Neural cell (in vitro differentiated cells): ENCODE data around the gene MIA2. TPM values are rescaled to one million over a fixed set of nuclear protein-coding genes. Genes with fewer than 3 reads are reported as not detected.

Experiments used
- H2AFZ ChIP-seq: fragments of 200-600, 300-800 bp; sonication (generic), shearing (Covaris generic); 2 replicates; pipeline ENCODE4 v1.6.0; 2014; ENCODE audit warnings: low read depth, mild to moderate bottlenecking, antibody characterized with exemption, low read length, moderate library complexity
- H3F3A ChIP-seq: fragments of 200-600 bp; shearing (Covaris generic); 2 replicates; pipeline ENCODE4 v1.6.1; 2016; ENCODE audit warnings: mild to moderate bottlenecking, moderate library complexity, mixed read lengths, antibody characterized with exemption, low read length; ENCODE audit not compliant: insufficient read depth, poor library complexity, severe bottlenecking
- H3K27ac ChIP-seq: fragments of 200-600, 300-800 bp; sonication (generic), shearing (Covaris generic); 2 replicates; pipeline ENCODE4 v1.5.1; 2014; ENCODE audit warnings: mild to moderate bottlenecking, low read length, moderate library complexity
- H3K27me3 ChIP-seq: fragments of 300-800, 200-600 bp; sonication (generic), shearing (Covaris generic); 2 replicates; pipeline ENCODE4 v1.6.0; 2014; ENCODE audit warnings: mild to moderate bottlenecking, low read depth, low read length, moderate library complexity; ENCODE audit not compliant: insufficient read depth
- H3K36me3 ChIP-seq: fragments of 300-800, 200-600 bp; sonication (generic), shearing (Covaris generic); 2 replicates; pipeline ENCODE4 v1.5.1; 2014; ENCODE audit warnings: mild to moderate bottlenecking, antibody characterized with exemption, low read length, moderate library complexity; ENCODE audit not compliant: insufficient read depth
- H3K4me2 ChIP-seq: fragments of 300-800, 200-600 bp; sonication (generic), shearing (Covaris generic); 2 replicates; pipeline ENCODE4 v1.6.0; 2014; ENCODE audit warnings: mild to moderate bottlenecking, low read length
- H3K4me3 ChIP-seq: fragments of 300-800, 200-600 bp; sonication (generic), shearing (Covaris generic); 2 replicates; pipeline ENCODE4 v1.5.1; 2014; ENCODE audit warnings: mild to moderate bottlenecking, low read length, moderate library complexity
- H3K79me2 ChIP-seq: fragments of 200-600 bp; shearing (Covaris generic); replicated peaks from 2 replicates; pipeline ENCODE4 v1.6.0; 2014; ENCODE audit warnings: mild to moderate bottlenecking, low read length, moderate library complexity; ENCODE audit not compliant: insufficient read depth
- H3K9ac ChIP-seq: fragments of 300-800, 200-600 bp; sonication (generic), shearing (Covaris generic); 2 replicates; pipeline ENCODE4 v1.6.1; 2016; ENCODE audit warnings: mild to moderate bottlenecking, low read length, mixed read lengths
- H3K9me2 ChIP-seq: fragments of 200-600 bp; shearing (Covaris generic); 2 replicates; pipeline ENCODE4 v1.6.1; 2016; ENCODE audit warnings: mild to moderate bottlenecking, low read length, mixed read lengths; ENCODE audit not compliant: insufficient read depth
- H3K9me3 ChIP-seq: fragments of 200-600, 300-800 bp; sonication (generic), shearing (Covaris generic); 2 replicates; pipeline ENCODE4 v1.6.1; 2016; ENCODE audit warnings: mild to moderate bottlenecking, mixed run types, low read length, moderate library complexity, mixed read lengths
- H4K20me1 ChIP-seq: fragments of 200-600 bp; shearing (Covaris generic); 2 replicates; pipeline ENCODE4 v1.6.1; 2016; ENCODE audit warnings: mild to moderate bottlenecking, mixed run types; ENCODE audit not compliant: insufficient read depth
- CTCF ChIP-seq: fragments of 450-650 bp; IDR thresholded peaks from 2 replicates; pipeline ENCODE4 v1.5.1; 2014; ENCODE audit warnings: antibody characterized with exemption, mild to moderate bottlenecking, moderate library complexity; ENCODE audit not compliant: poor library complexity, severe bottlenecking
- EP300 ChIP-seq: fragments of 450-650 bp; conservative IDR thresholded peaks from 2 replicates; pipeline ENCODE4 v1.6.1; 2014; ENCODE audit warnings: antibody characterized with exemption, mild to moderate bottlenecking, moderate library complexity; ENCODE audit not compliant: poor library complexity, severe bottlenecking
- EZH2 ChIP-seq: fragments of 200-600, 300-800 bp; shearing (Covaris generic), sonication (generic); IDR thresholded peaks from 2 replicates; pipeline ENCODE4 v1.6.1; 2014; ENCODE audit warnings: antibody characterized with exemption, low read length, borderline replicate concordance, mild to moderate bottlenecking; ENCODE audit not compliant: insufficient read depth, poor library complexity, severe bottlenecking
- MXI1 ChIP-seq: fragments of 450-650 bp; conservative IDR thresholded peaks from 2 replicates; pipeline ENCODE4 v1.6.1; 2014; ENCODE audit warnings: antibody characterized with exemption, mild to moderate bottlenecking; ENCODE audit not compliant: poor library complexity, severe bottlenecking
- POLR2AphosphoS5 ChIP-seq: IDR thresholded peaks from 2 replicates; pipeline ENCODE4 v1.6.1; 2012
- RAD21 ChIP-seq: fragments of 450-650 bp; conservative IDR thresholded peaks from 2 replicates; pipeline ENCODE4 v1.6.1; 2014; ENCODE audit warnings: antibody characterized with exemption, mild to moderate bottlenecking, moderate library complexity
- SMC3 ChIP-seq: fragments of 450-650 bp; conservative IDR thresholded peaks from 2 replicates; pipeline ENCODE4 v1.6.1; 2014; ENCODE audit warnings: antibody characterized with exemption, mild to moderate bottlenecking, moderate library complexity; ENCODE audit not compliant: poor library complexity
- TAF1 ChIP-seq: IDR thresholded peaks from 2 replicates; pipeline ENCODE4 v1.6.1; 2012; ENCODE audit warnings: low read depth
- polyA plus RNA-seq: library from polyadenylated mRNA; depleted of rRNA; stranded (reverse); fragments of >200 nt; gene quantifications from 2 replicates; pipeline ENCODE4 v1.2.3, GENCODE V29; 2014
- TF ChIP-seq, protein P1 (sequence below): IDR thresholded peaks from 2 replicates; pipeline ENCODE4 v1.6.1; 2012; ENCODE audit warnings: borderline replicate concordance

The MIA2 gene
- polyA plus RNA-seq, 1 donor from 2014 or later, result 17.7 TPM

GRCh38 chr14:39243831-39244230 is 10.1 kb downstream of the MIA2 start:
- Histone ChIP-seq H3K4me2 (no peak overlapping the region), H3K9me3 (no peaks in the 10 kb centered on the region), H3K36me3 (no peaks in the 10 kb centered on the region), H3K27ac (no peak overlapping the region), H3K9me2 (no peaks in the 10 kb centered on the region), H3K79me2 (no peaks in the 10 kb centered on the region), H3K9ac (no peak overlapping the region), H3K4me3 (no peak overlapping the region), H3F3A (no peaks in the 10 kb centered on the region), H3K27me3 (no peaks in the 10 kb centered on the region), H2AFZ (no peak overlapping the region), H4K20me1 (no peaks in the 10 kb centered on the region)
- TF ChIP-seq EP300 (no peak), POLR2AphosphoS5 (no peak), EZH2 (no peak), SMC3 (no peak), CTCF (no peak), RAD21 (no peak), TAF1 (no peak), MXI1 (no peak)
- TF ChIP-seq, protein P1, sequence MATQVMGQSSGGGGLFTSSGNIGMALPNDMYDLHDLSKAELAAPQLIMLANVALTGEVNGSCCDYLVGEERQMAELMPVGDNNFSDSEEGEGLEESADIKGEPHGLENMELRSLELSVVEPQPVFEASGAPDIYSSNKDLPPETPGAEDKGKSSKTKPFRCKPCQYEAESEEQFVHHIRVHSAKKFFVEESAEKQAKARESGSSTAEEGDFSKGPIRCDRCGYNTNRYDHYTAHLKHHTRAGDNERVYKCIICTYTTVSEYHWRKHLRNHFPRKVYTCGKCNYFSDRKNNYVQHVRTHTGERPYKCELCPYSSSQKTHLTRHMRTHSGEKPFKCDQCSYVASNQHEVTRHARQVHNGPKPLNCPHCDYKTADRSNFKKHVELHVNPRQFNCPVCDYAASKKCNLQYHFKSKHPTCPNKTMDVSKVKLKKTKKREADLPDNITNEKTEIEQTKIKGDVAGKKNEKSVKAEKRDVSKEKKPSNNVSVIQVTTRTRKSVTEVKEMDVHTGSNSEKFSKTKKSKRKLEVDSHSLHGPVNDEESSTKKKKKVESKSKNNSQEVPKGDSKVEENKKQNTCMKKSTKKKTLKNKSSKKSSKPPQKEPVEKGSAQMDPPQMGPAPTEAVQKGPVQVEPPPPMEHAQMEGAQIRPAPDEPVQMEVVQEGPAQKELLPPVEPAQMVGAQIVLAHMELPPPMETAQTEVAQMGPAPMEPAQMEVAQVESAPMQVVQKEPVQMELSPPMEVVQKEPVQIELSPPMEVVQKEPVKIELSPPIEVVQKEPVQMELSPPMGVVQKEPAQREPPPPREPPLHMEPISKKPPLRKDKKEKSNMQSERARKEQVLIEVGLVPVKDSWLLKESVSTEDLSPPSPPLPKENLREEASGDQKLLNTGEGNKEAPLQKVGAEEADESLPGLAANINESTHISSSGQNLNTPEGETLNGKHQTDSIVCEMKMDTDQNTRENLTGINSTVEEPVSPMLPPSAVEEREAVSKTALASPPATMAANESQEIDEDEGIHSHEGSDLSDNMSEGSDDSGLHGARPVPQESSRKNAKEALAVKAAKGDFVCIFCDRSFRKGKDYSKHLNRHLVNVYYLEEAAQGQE, result no peak

GRCh38 chr14:39246618-39247017 is 12.9 kb downstream of the MIA2 start:
- Histone ChIP-seq H3K4me2 (no peak overlapping the region), H4K20me1 (no peaks in the 10 kb centered on the region), H2AFZ (no peak overlapping the region), H3K9me2 (no peaks in the 10 kb centered on the region), H3K27ac (no peak overlapping the region), H3F3A (no peaks in the 10 kb centered on the region), H3K79me2 (no peaks in the 10 kb centered on the region), H3K27me3 (no peaks in the 10 kb centered on the region), H3K36me3 (no peaks in the 10 kb centered on the region), H3K9me3 (no peaks in the 10 kb centered on the region), H3K9ac (no peak overlapping the region), H3K4me3 (no peak overlapping the region)
- TF ChIP-seq TAF1 (no peak), CTCF (no peak), SMC3 (no peak), EZH2 (no peak), POLR2AphosphoS5 (no peak), EP300 (no peak), RAD21 (no peak), MXI1 (no peak)
- TF ChIP-seq, protein P1, result no peak
